ENCODE measurements around the gene PRAMEF18. TPM values are rescaled to one million over a fixed set of nuclear protein-coding genes. Genes with fewer than 3 reads are reported as not detected.
"Not testable (repeated sequence)": the region's sequence is repeated elsewhere in the genome, so short reads cannot be mapped to it uniquely, and the experiment has no call there.

PRAMEF18 gene
- total RNA-seq, 1 experiment from 2014 or later = not detected

DNA sequence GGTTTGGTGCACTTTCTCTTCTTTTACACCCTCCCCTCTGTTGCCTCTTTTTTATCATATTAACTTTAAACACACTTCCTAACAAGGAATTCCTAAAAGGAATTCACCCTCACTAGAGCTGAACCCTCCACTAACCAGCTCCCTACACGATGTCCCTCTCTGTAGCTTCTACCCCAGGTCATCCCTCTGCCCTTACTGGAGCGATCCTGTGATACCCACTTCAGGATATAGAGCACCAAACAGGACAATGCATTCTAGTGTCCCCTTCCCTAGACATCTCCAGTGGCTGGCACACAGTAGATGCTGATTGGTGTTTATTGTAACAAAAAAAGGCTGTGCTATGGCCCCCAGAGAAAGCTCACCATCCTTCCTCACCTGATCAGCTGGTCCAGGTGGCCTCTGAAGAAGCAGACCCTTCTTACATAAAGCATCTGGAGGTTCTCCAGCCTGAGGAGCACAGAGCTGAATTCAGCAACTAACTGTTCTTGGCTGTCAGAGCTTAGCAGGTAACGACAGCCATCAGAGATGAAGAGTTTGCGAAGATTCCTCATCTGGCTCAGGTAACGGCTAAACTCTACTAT, 1.4 kb downstream of the PRAMEF18 start:
- intact Hi-C loops (cut with micrococcal nuclease) = no loop called here
- no peaks in the 10 kb centered on the region for H3K9me3 Mint-ChIP-seq (ENCODE audit: unreplicated experiment)
- ChIA-PET CTCF (interaction anchor here (0.6 kb wide), 1 partner anchor 385 kb away, joined by 3 read pairs; no protein-coding TSS in a partner anchor), POLR2A (no interaction called here)
- H3K4me1 Mint-ChIP-seq (ENCODE audit: insufficient read depth, unreplicated experiment) = no peaks in the 10 kb centered on the region
- no peaks in the 10 kb centered on the region for H3K36me3 Mint-ChIP-seq (ENCODE audit: insufficient read depth, unreplicated experiment)
- no peak overlapping the region for H3K27ac Mint-ChIP-seq (ENCODE audit: low read depth, unreplicated experiment)
- TF ChIP-seq, protein P1, sequence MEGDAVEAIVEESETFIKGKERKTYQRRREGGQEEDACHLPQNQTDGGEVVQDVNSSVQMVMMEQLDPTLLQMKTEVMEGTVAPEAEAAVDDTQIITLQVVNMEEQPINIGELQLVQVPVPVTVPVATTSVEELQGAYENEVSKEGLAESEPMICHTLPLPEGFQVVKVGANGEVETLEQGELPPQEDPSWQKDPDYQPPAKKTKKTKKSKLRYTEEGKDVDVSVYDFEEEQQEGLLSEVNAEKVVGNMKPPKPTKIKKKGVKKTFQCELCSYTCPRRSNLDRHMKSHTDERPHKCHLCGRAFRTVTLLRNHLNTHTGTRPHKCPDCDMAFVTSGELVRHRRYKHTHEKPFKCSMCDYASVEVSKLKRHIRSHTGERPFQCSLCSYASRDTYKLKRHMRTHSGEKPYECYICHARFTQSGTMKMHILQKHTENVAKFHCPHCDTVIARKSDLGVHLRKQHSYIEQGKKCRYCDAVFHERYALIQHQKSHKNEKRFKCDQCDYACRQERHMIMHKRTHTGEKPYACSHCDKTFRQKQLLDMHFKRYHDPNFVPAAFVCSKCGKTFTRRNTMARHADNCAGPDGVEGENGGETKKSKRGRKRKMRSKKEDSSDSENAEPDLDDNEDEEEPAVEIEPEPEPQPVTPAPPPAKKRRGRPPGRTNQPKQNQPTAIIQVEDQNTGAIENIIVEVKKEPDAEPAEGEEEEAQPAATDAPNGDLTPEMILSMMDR (IDR thresholded peaks at IDR 0.05; ENCODE audit: unreplicated experiment) = no peak
- no TSS peak for BruUV-seq (replicated peaks)
- no peak for DNase-seq (ENCODE audit: unreplicated experiment)
- peaks cover 37% of the 10 kb centered on the region for H3K27me3 Mint-ChIP-seq (ENCODE audit: insufficient read depth, unreplicated experiment)
- no peak overlapping the region for H3K4me3 Mint-ChIP-seq (ENCODE audit: unreplicated experiment)

- BruUV-seq (replicated peaks); H3K27ac Mint-ChIP-seq (ENCODE audit: low read depth, unreplicated experiment); H3K4me1 Mint-ChIP-seq (ENCODE audit: insufficient read depth, unreplicated experiment); H3K4me3 Mint-ChIP-seq (ENCODE audit: unreplicated experiment); POLR2A ChIA-PET; intact Hi-C loops (cut with micrococcal nuclease); H3K9me3 Mint-ChIP-seq (ENCODE audit: unreplicated experiment); CTCF ChIA-PET; H3K36me3 Mint-ChIP-seq (ENCODE audit: insufficient read depth, unreplicated experiment); DNase-seq (ENCODE audit: unreplicated experiment): not testable (repeated sequence)
- H3K27me3 Mint-ChIP-seq (ENCODE audit: insufficient read depth, unreplicated experiment) = peaks cover 27% of the 10 kb centered on the region
Measured at GRCh38 chr1:13222788-13223187, 3.2 kb downstream of the PRAMEF18 start.

GRCh38 chr1:13219203-13219602, 6.8 kb downstream of the PRAMEF18 start:
- not testable (repeated sequence) for BruUV-seq (replicated peaks)

DNA sequence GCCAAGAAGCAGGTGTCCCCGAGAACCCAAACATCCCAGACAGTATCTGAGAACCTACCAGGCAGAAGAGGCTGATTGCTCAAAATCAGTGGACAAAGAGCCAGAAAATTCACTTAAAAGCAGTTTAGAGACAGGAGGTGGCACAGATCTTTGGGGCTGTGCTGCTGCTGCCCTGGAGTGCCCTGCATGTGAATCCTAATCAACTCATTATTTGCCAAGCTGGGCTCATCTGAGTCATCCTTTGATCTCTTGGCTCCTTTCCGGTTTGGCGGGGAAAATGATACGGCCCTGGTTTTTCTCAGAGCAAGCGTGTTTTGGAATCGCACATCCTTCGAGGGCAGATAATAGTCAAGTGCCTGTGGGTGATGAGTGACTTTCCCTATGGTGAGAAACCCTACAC, 9.3 kb downstream of the PRAMEF18 start:
- intact Hi-C loops (cut with micrococcal nuclease); H3K36me3 Mint-ChIP-seq (ENCODE audit: insufficient read depth, unreplicated experiment); H3K27me3 Mint-ChIP-seq (ENCODE audit: insufficient read depth, unreplicated experiment); H3K9me3 Mint-ChIP-seq (ENCODE audit: unreplicated experiment); BruUV-seq (replicated peaks); CTCF ChIA-PET; POLR2A ChIA-PET; H3K4me3 Mint-ChIP-seq (ENCODE audit: unreplicated experiment); H3K4me1 Mint-ChIP-seq (ENCODE audit: insufficient read depth, unreplicated experiment); H3K27ac Mint-ChIP-seq (ENCODE audit: low read depth, unreplicated experiment); DNase-seq (ENCODE audit: unreplicated experiment): not testable (repeated sequence)

More at GRCh38 chr1:13219203-13219602, 6.8 kb downstream of the PRAMEF18 start:
- H3K27ac Mint-ChIP-seq (ENCODE audit: low read depth, unreplicated experiment); POLR2A ChIA-PET; H3K9me3 Mint-ChIP-seq (ENCODE audit: unreplicated experiment); CTCF ChIA-PET; H3K27me3 Mint-ChIP-seq (ENCODE audit: insufficient read depth, unreplicated experiment); H3K4me1 Mint-ChIP-seq (ENCODE audit: insufficient read depth, unreplicated experiment); intact Hi-C loops (cut with micrococcal nuclease); H3K36me3 Mint-ChIP-seq (ENCODE audit: insufficient read depth, unreplicated experiment); H3K4me3 Mint-ChIP-seq (ENCODE audit: unreplicated experiment); DNase-seq (ENCODE audit: unreplicated experiment): not testable (repeated sequence)

- H3K27me3 Mint-ChIP-seq (ENCODE audit: insufficient read depth, unreplicated experiment); H3K36me3 Mint-ChIP-seq (ENCODE audit: insufficient read depth, unreplicated experiment); CTCF ChIA-PET; H3K9me3 Mint-ChIP-seq (ENCODE audit: unreplicated experiment); intact Hi-C loops (cut with micrococcal nuclease); H3K27ac Mint-ChIP-seq (ENCODE audit: low read depth, unreplicated experiment); H3K4me3 Mint-ChIP-seq (ENCODE audit: unreplicated experiment); H3K4me1 Mint-ChIP-seq (ENCODE audit: insufficient read depth, unreplicated experiment); BruUV-seq (replicated peaks); DNase-seq (ENCODE audit: unreplicated experiment); POLR2A ChIA-PET: not testable (repeated sequence)
Measured at GRCh38 chr1:13208712-13209111, 17.2 kb downstream of the PRAMEF18 start.

GRCh38 chr1:13201309-13201708, 24.6 kb downstream of the PRAMEF18 start, which contains the start of gene PRAMEF13:
PRAMEF13 (minus strand) TSS chr1:13201409; CDS start chr1:13199589, 1,820 bp downstream.
- H3K4me3 Mint-ChIP-seq (ENCODE audit: unreplicated experiment); H3K27ac Mint-ChIP-seq (ENCODE audit: low read depth, unreplicated experiment); H3K27me3 Mint-ChIP-seq (ENCODE audit: insufficient read depth, unreplicated experiment); DNase-seq (ENCODE audit: unreplicated experiment); POLR2A ChIA-PET; H3K9me3 Mint-ChIP-seq (ENCODE audit: unreplicated experiment); BruUV-seq (replicated peaks); H3K36me3 Mint-ChIP-seq (ENCODE audit: insufficient read depth, unreplicated experiment); H3K4me1 Mint-ChIP-seq (ENCODE audit: insufficient read depth, unreplicated experiment); intact Hi-C loops (cut with micrococcal nuclease); CTCF ChIA-PET: not testable (repeated sequence)

Other genes starting within 250 kb of the PRAMEF18 start
- not detected in 2 replicates for gene PRAMEF27, start 169.6 kb downstream of the PRAMEF18 start, total RNA-seq (2022)
- gene HNRNPCL3, start 165.4 kb downstream of the PRAMEF18 start, total RNA-seq (2022) = not detected in 2 replicates
- not detected in 2 replicates for gene PRAMEF25, start 155.4 kb downstream of the PRAMEF18 start, total RNA-seq (2022)
- not detected in 2 replicates for gene HNRNPCL2, start 109.3 kb downstream of the PRAMEF18 start, total RNA-seq (2022)
- not detected in 2 replicates for gene PRAMEF26, start 70.1 kb downstream of the PRAMEF18 start, total RNA-seq (2022)
- not detected in 2 replicates for gene HNRNPCL4, start 60.5 kb downstream of the PRAMEF18 start, total RNA-seq (2022)
- not detected in 2 replicates for gene PRAMEF9, start 54.3 kb downstream of the PRAMEF18 start, total RNA-seq (2022)
- not detected in 2 replicates for gene PRAMEF13, start 24.7 kb downstream of the PRAMEF18 start, total RNA-seq (2022)
- gene PRAMEF5, start 28.0 kb upstream of the PRAMEF18 start, total RNA-seq (2022) = not detected in 2 replicates
- gene PRAMEF8, start 59.0 kb upstream of the PRAMEF18 start, total RNA-seq (2022) = not detected in 2 replicates
- not detected in 2 replicates for gene PRAMEF33, start 77.4 kb upstream of the PRAMEF18 start, total RNA-seq (2022)
- not detected in 2 replicates for gene PRAMEF15, start 89.4 kb upstream of the PRAMEF18 start, total RNA-seq (2022)
- gene PRAMEF14, start 121.0 kb upstream of the PRAMEF18 start, total RNA-seq (2022) = not detected in 2 replicates
- gene PRAMEF19, start 145.8 kb upstream of the PRAMEF18 start, total RNA-seq (2022) = not detected in 2 replicates
- gene PRAMEF17, start 163.5 kb upstream of the PRAMEF18 start, total RNA-seq (2022) = not detected in 2 replicates
- gene PRAMEF20, start 184.3 kb upstream of the PRAMEF18 start, total RNA-seq (2022) = not detected in 2 replicates

Measured in MCF 10A (cell line).